ENCODE results near the gene PTGFRN. TPM values are rescaled to one million over a fixed set of nuclear protein-coding genes. Genes with fewer than 3 reads are reported as not detected.

PTGFRN gene
- total and polyA plus RNA-seq, 2 of the 8 experiments (the other 6 are each of a cell fraction or from before 2014, with no cell fraction given) = 13.0 to 32.6 TPM

- Histone ChIP-seq H3K27me3 (replicated peaks in 1 of 4; ENCODE audit: control insufficient read depth in 3 of 4, extremely low read depth in 1 of 4, insufficient read depth in 3 of 4, low read length in 3 of 4) (no peaks in the 10 kb centered on the region), H2BK120ac (replicated peaks; ENCODE audit: low read depth, low read length) (no peak overlapping the region), H2BK5ac (ENCODE audit: low read depth, low read length) (no peak overlapping the region), H3K9me3 (ENCODE audit: insufficient read depth in 2 of 2, low read depth in 1 of 2, low read length in 1 of 2) (no peaks in the 10 kb centered on the region), H2BK15ac (ENCODE audit: low read length) (no peak overlapping the region), H2AK5ac (ENCODE audit: low read depth, low read length) (no peak overlapping the region), H3K36me3 (ENCODE audit: control insufficient read depth in 2 of 4, insufficient read depth in 4 of 4, low read length in 3 of 4) (peaks cover 0 to 10% (median 1%) of the 10 kb centered on the region in 4 experiments; a peak in 4 of 8 replicates), H3K4me2 (ENCODE audit: insufficient read depth in 1 of 2, low read depth in 2 of 2, low read length in 2 of 2) (no peak overlapping the region), H3K4me3 (ENCODE audit: extremely low read depth in 1 of 4, insufficient read depth in 2 of 4, low read depth in 3 of 4, low read length in 4 of 4) (no peak overlapping the region), H3K27ac (ENCODE audit: low read depth, low read length) (no peak overlapping the region), H4K5ac (ENCODE audit: insufficient read length, low read depth, low read length) (no peak overlapping the region), H4K8ac (ENCODE audit: extremely low read depth, insufficient read depth, low read length) (no peak overlapping the region), H4K20me1 (replicated peaks in 1 of 2; ENCODE audit: control insufficient read depth in 1 of 2, insufficient read depth in 2 of 2, low read length in 2 of 2) (peaks cover 0 to 1% of the 10 kb centered on the region in 2 experiments), H4K91ac (replicated peaks; ENCODE audit: insufficient read length, low read length) (no peak overlapping the region), H3K4ac (replicated peaks; ENCODE audit: insufficient read length, low read depth, low read length) (no peak overlapping the region), H3K79me2 (ENCODE audit: control insufficient read depth in 1 of 2, insufficient read depth in 2 of 2, low read length in 2 of 2) (no peaks in the 10 kb centered on the region; a peak in 1 of 4 replicates), H2BK12ac (ENCODE audit: low read depth, low read length) (no peak overlapping the region), H3K23me2 (ENCODE audit: low read depth, low read length) (no peaks in the 10 kb centered on the region), H2AFZ (ENCODE audit: low read length) (no peak overlapping the region), H3K23ac (ENCODE audit: insufficient read length) (no peak overlapping the region), H3K9ac (replicated peaks in 1 of 4; ENCODE audit: extremely low read depth in 1 of 4, low read depth in 3 of 4, low read length in 3 of 4) (no peak overlapping the region), H3K14ac (ENCODE audit: insufficient read length) (no peak overlapping the region), H3K56ac (replicated peaks; ENCODE audit: insufficient read length, low read depth, low read length) (no peak overlapping the region), H2BK20ac (ENCODE audit: low read length) (no peak overlapping the region), H3K79me1 (ENCODE audit: low read depth, low read length) (peaks cover 2% of the 10 kb centered on the region; the same call in 1 of the 2 replicates), H3K4me1 (replicated peaks in 1 of 4; ENCODE audit: control insufficient read depth in 3 of 4, insufficient read depth in 4 of 4, low read length in 3 of 4) (peaks cover 0 to 2% (median 0%) of the 10 kb centered on the region in 4 experiments; a peak in 3 of 7 replicates), H3K18ac (ENCODE audit: extremely low read depth, low read length) (no peak overlapping the region)
- no peak for DNase-seq (ENCODE audit: low read depth in 1 of 2, low spot score in 2 of 2)
- TF ChIP-seq ZNF274 (IDR thresholded peaks at IDR 0.05; ENCODE audit: borderline replicate concordance, extremely low read depth, low read length) (no peak), ASH2L (IDR thresholded peaks at IDR 0.05; ENCODE audit: low read length) (no peak), E2F6 (IDR thresholded peaks at IDR 0.05) (no peak), HDAC6 (IDR thresholded peaks at IDR 0.05; ENCODE audit: low read depth, low read length) (no peak), EZH2 (IDR thresholded peaks at IDR 0.05; ENCODE audit: low read depth, low read length, severe bottlenecking) (no peak), KDM5A (IDR thresholded peaks at IDR 0.05; ENCODE audit: low read length) (no peak), CHD1 (IDR thresholded peaks at IDR 0.05; ENCODE audit: low read depth, low read length) (no peak), SP1 (IDR thresholded peaks at IDR 0.05; ENCODE audit: low read depth, low read length) (no peak), EGR1 (IDR thresholded peaks at IDR 0.05; ENCODE audit: borderline replicate concordance, low read depth, low read length) (no peak), CBX8 (IDR thresholded peaks at IDR 0.05; ENCODE audit: borderline replicate concordance, low read depth, low read length) (no peak), TEAD4 (IDR thresholded peaks at IDR 0.05; ENCODE audit: low read depth, low read length) (no peak), RBBP5 (IDR thresholded peaks at IDR 0.05; ENCODE audit: borderline replicate concordance, low read depth, low read length) (no peak), TAF7 (optimal IDR thresholded peaks at IDR 0.05; ENCODE audit: borderline replicate concordance, low read depth, low read length) (no peak), GTF2F1 (IDR thresholded peaks at IDR 0.05; ENCODE audit: borderline replicate concordance, low read depth, low read length) (no peak)
- ChIA-PET CTCF (ENCODE audit: partially characterized antibody) (interaction anchor here (0.9 to 1.1 kb wide), 3 partner anchors 9 to 101 kb away, joined by 3 to 4 read pairs (median 4); partner anchors contain the start of gene CD101), POLR2A (ENCODE audit: partially characterized antibody) (no interaction called here)
- 100% methylated on average over 1 of the region's 1 CpG; no CpG with 5 or more reads in 1 of the 2 experiments for WGBS, 2 experiments (ENCODE audit: extremely low coverage in 1 of 2, insufficient coverage in 1 of 2, insufficient read length in 1 of 2, insufficient replicate concordance in 2 of 2, low coverage in 1 of 2, low lambda C conversion rate in 2 of 2, missing lambda C conversion rate in 1 of 2)
- no peak for FAIRE-seq
Observed at GRCh38 chr1:116943438-116943837, 33.7 kb downstream of the PTGFRN start.

Data from H1 (cell line).